ENCODE data around the gene BOLA1.
A peak's percentile ranks its signal among the peaks of the same experiment; 100 is the strongest.

BOLA1 gene

DNA sequence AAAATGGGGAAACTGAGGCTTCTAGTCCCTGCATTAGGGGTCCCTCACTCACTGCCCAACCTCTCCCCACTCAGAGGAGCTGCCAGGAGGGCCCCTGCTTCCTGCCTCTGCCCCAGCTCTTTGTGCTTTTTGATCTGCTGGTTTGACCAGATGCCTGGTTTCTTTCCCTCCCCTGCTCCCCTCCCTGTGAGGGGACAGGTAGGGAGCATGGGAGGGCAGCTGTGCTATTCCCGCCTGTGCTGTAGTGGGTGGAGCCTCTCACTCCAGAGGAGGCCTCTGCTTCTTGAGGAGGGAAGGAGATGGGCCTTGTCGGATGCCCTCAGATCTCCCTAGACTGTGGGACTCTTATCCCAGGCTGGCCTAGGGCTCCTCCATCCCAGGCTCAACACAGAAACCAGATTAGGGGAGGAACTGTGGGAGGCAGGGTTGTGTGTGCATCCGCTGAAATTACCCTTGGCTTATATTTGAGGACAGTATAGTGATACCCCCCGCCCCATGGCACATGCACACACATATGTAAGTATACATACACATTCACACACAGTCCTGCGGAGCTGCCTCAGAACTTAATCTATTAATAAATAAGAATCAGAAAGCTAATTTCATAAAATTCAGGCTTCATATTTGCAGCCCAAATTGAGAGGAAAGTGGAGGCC lies 4.6 kb downstream of the BOLA1 start:
- no peak for DNase-seq (ENCODE audit: low read depth)
- TF ChIP-seq MAX (IDR thresholded peaks at IDR 0.05; ENCODE audit: low read depth, low read length) = no peak
- TF ChIP-seq POLR2A (IDR thresholded peaks at IDR 0.05; ENCODE audit: extremely low read depth, insufficient read length) = no peak
- TF ChIP-seq, protein P1, sequence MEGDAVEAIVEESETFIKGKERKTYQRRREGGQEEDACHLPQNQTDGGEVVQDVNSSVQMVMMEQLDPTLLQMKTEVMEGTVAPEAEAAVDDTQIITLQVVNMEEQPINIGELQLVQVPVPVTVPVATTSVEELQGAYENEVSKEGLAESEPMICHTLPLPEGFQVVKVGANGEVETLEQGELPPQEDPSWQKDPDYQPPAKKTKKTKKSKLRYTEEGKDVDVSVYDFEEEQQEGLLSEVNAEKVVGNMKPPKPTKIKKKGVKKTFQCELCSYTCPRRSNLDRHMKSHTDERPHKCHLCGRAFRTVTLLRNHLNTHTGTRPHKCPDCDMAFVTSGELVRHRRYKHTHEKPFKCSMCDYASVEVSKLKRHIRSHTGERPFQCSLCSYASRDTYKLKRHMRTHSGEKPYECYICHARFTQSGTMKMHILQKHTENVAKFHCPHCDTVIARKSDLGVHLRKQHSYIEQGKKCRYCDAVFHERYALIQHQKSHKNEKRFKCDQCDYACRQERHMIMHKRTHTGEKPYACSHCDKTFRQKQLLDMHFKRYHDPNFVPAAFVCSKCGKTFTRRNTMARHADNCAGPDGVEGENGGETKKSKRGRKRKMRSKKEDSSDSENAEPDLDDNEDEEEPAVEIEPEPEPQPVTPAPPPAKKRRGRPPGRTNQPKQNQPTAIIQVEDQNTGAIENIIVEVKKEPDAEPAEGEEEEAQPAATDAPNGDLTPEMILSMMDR (IDR thresholded peaks at IDR 0.05; ENCODE audit: low read depth, low read length) = no peak
- no peak for TF ChIP-seq MYC (IDR thresholded peaks at IDR 0.05; ENCODE audit: low read depth, low read length)
- H3K4me3 ChIP-seq (ENCODE audit: low read depth, low read length) = no peak overlapping the region

DNA sequence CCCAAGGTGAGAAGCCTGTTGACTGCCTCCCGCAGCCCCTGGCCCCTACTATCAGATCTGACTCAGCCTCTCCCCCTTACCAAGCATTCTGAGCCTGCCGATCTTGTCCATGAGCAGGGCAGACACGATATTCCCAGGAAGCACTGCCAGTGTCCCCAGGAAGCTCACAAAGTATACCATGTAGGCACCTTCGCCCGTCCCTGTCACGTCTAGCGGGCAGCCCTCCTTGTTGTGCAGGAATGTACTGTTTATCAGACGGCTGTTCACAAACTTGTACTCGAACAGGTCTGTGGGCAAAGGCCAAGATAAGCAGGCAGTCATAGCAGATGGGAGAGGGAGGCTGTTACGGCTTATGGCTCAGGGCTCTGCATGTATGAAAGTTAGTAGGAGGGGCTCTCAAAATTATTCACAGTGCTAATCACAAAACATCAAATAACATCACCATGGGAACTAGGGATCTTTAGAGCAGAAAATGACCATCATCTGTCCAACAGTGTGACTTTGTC lies 7.3 kb downstream of the BOLA1 start:
- no peak for DNase-seq (ENCODE audit: low read depth)
- no peak overlapping the region for H3K4me3 ChIP-seq (ENCODE audit: low read depth, low read length)
- TF ChIP-seq MAX (IDR thresholded peaks at IDR 0.05; ENCODE audit: low read depth, low read length) (no peak), POLR2A (IDR thresholded peaks at IDR 0.05; ENCODE audit: extremely low read depth, insufficient read length) (no peak), MYC (IDR thresholded peaks at IDR 0.05; ENCODE audit: low read depth, low read length) (no peak)
- TF ChIP-seq, protein P1 (IDR thresholded peaks at IDR 0.05; ENCODE audit: low read depth, low read length) = no peak

- TF ChIP-seq, protein P1 (IDR thresholded peaks at IDR 0.05; ENCODE audit: low read depth, low read length) = no peak
- TF ChIP-seq MYC (IDR thresholded peaks at IDR 0.05; ENCODE audit: low read depth, low read length) = no peak
- TF ChIP-seq POLR2A (IDR thresholded peaks at IDR 0.05; ENCODE audit: extremely low read depth, insufficient read length) = no peak
- TF ChIP-seq MAX (IDR thresholded peaks at IDR 0.05; ENCODE audit: low read depth, low read length) = no peak
- DNase-seq (ENCODE audit: low read depth) = no peak
- no peak overlapping the region for H3K4me3 ChIP-seq (ENCODE audit: low read depth, low read length)
Measured at GRCh38 chr1:149914545-149914944, 15.2 kb downstream of the BOLA1 start.

DNA sequence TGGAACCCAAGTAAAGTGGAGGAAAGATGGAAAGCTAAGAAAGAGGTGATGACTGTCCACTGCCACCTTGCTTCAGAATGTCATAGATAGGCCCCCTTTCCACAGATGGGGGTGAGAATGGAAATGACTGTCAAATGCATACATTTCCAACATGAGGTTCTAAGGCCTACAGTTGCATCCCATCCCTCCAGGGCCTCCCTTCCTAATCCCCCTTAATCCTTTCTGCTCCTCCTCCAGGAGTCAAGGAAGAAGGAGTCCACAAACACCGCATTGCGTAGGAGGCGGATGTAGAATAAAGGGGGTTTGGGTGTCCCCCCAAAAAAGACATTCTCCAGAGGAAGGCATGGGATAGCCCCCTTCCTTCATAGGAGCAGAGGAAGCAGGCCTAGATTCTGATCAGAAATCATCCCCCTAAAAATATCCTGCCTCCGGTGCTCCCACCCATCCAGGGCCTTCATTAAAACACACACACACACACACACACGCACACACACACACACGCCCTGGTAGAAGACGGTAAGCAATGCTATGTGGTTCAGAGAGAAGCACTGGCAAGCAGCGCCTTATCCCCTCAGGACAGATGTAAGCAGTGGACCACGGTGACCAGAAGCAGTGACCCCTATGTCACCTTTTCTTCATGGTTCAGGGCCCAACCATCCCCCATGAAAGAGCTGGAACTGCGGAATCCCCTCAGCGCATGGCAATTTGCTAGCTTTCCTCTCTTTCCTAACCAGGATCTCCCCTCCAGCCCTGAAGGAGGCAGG lies 16.2 kb downstream of the BOLA1 start:
- no peak overlapping the region for H3K4me3 ChIP-seq (ENCODE audit: low read depth, low read length)
- no peak for TF ChIP-seq POLR2A (IDR thresholded peaks at IDR 0.05; ENCODE audit: extremely low read depth, insufficient read length)
- TF ChIP-seq MYC (IDR thresholded peaks at IDR 0.05; ENCODE audit: low read depth, low read length) = no peak
- TF ChIP-seq, protein P1 (IDR thresholded peaks at IDR 0.05; ENCODE audit: low read depth, low read length) = no peak
- no peak for TF ChIP-seq MAX (IDR thresholded peaks at IDR 0.05; ENCODE audit: low read depth, low read length)
- DNase-seq (ENCODE audit: low read depth) = peak; percentile 28

DNA sequence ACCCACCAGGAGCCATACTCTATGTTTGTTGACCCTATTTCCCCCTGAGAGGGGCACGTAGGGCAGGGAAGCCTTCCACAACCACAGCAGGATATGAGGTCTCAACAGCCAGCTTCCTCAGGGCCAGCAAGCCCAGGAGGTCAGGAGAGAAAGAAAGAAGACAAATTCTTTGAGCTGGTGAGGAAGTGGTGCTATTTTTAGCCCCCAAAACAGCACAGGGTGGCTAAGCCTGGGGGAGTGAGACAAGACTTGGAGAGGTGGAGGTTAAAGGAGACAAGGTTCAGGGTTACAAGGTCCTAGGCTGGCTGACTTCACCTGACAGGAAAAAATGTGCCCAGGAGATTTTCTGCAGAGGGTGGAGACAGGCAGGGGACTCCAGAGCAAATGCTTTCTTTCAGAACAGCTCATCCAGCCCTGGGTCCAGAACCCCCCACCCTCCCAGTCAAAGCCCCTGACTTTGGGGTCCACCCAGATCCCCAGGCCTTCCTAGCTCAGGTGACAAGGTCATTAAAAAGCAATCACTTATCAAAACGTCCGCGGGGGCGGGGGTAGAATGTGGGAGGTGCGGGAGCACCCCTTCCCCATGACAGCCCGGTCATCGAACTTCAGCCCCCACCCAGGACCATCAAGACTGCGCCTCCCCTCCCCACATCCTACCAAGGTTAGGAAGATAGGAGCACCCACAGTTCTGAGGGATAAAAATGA lies 17.0 kb downstream of the BOLA1 start:
- TF ChIP-seq POLR2A (IDR thresholded peaks at IDR 0.05; ENCODE audit: extremely low read depth, insufficient read length) = no peak
- TF ChIP-seq, protein P1 (IDR thresholded peaks at IDR 0.05; ENCODE audit: low read depth, low read length) = no peak
- TF ChIP-seq MAX (IDR thresholded peaks at IDR 0.05; ENCODE audit: low read depth, low read length) = no peak
- TF ChIP-seq MYC (IDR thresholded peaks at IDR 0.05; ENCODE audit: low read depth, low read length) = no peak
- no peak overlapping the region for H3K4me3 ChIP-seq (ENCODE audit: low read depth, low read length)
- DNase-seq (ENCODE audit: low read depth) = peak; percentile 72
